ENCODE results near the gene ZNF397.
"Not testable (repeated sequence)": the region's sequence is repeated elsewhere in the genome, so short reads cannot be mapped to it uniquely, and the experiment has no call there.

ZNF397 gene

GRCh38 chr18:35205199-35205712, 35.6 kb upstream of the ZNF397 start:
- no peak for TF ChIP-seq CTCF (conservative IDR thresholded peaks at IDR 0.05)
- no peak overlapping the region for H3K27ac ChIP-seq

GRCh38 chr18:35205746-35206458, 34.9 kb upstream of the ZNF397 start:
- not testable (repeated sequence) for H3K27ac ChIP-seq

GRCh38 chr18:35215026-35215425, 25.8 kb upstream of the ZNF397 start:
- no peak overlapping the region for H3K27ac ChIP-seq
- TF ChIP-seq CTCF (conservative IDR thresholded peaks at IDR 0.05), result no peak

GRCh38 chr18:35216611-35217010, 24.2 kb upstream of the ZNF397 start:
- H3K27ac ChIP-seq, result not testable (repeated sequence)

GRCh38 chr18:35219331-35219730, 21.5 kb upstream of the ZNF397 start:
- not testable (repeated sequence) for H3K27ac ChIP-seq

- H3K27ac ChIP-seq, result no peak overlapping the region
- no peak for TF ChIP-seq CTCF (conservative IDR thresholded peaks at IDR 0.05)
Measured at GRCh38 chr18:35220424-35220823, 20.4 kb upstream of the ZNF397 start.

- H3K27ac ChIP-seq, result no peak overlapping the region
- TF ChIP-seq CTCF (conservative IDR thresholded peaks at IDR 0.05), result no peak
Measured at GRCh38 chr18:35223797-35224196, 17.0 kb upstream of the ZNF397 start.

GRCh38 chr18:35227254-35227653, 13.6 kb upstream of the ZNF397 start:
- no peak overlapping the region for H3K27ac ChIP-seq
- TF ChIP-seq CTCF (conservative IDR thresholded peaks at IDR 0.05), result no peak

GRCh38 chr18:35231052-35231451, 9.8 kb upstream of the ZNF397 start:
- TF ChIP-seq CTCF (conservative IDR thresholded peaks at IDR 0.05), result peak; percentile 95
- H3K27ac ChIP-seq, result 0 out of 2 replicates have a peak overlapping the region, but pooled peaks have one; percentile 9
